Measurements from ENCODE around the gene PLTP. TPM values are rescaled to one million over a fixed set of nuclear protein-coding genes. Genes with fewer than 3 reads are reported as not detected.
"Not testable (repeated sequence)": the region's sequence is repeated elsewhere in the genome, so short reads cannot be mapped to it uniquely, and the experiment has no call there.

The PLTP gene
- total RNA-seq, 1 donor from 2014 or later = 58.1 TPM

DNA sequence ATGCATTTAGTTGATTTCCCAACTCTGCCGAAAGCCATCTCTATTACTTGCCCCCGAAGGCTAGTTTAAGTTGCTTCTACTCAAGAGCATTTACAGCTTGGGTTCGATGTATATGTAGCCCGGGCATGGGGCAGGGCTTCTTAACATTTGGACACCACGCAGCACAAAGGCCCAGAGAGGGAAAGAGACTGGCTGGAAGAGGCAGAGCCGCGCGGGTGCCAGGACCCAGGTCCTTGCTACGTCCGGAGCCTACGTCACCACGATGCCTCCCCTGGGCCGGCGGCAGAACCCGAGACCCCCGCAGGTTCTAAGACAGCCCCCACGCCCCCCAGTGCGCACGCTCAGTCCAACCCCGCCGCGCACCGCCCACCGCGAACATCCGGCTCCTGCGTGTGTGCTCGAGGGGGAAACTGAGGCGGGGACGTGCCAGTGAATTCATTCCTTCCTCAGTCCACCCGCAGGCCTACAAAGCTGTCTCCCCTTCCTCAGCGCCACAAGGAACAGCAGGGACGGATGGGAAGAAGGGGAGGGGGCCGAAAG, 22.2 kb upstream of the PLTP start:
- peak overlapping the region; percentile 99 for H3K27ac Mint-ChIP-seq
- peaks cover 12% of the 10 kb centered on the region for H3K36me3 Mint-ChIP-seq
- H3K27me3 Mint-ChIP-seq (ENCODE audit: low read depth) = no peaks in the 10 kb centered on the region
- peak overlapping the region; percentile 97 for H3K4me3 Mint-ChIP-seq
- H3K9me3 Mint-ChIP-seq = no peaks in the 10 kb centered on the region
- peaks cover 17% of the 10 kb centered on the region for H3K4me1 Mint-ChIP-seq
- TF ChIP-seq, protein P1, sequence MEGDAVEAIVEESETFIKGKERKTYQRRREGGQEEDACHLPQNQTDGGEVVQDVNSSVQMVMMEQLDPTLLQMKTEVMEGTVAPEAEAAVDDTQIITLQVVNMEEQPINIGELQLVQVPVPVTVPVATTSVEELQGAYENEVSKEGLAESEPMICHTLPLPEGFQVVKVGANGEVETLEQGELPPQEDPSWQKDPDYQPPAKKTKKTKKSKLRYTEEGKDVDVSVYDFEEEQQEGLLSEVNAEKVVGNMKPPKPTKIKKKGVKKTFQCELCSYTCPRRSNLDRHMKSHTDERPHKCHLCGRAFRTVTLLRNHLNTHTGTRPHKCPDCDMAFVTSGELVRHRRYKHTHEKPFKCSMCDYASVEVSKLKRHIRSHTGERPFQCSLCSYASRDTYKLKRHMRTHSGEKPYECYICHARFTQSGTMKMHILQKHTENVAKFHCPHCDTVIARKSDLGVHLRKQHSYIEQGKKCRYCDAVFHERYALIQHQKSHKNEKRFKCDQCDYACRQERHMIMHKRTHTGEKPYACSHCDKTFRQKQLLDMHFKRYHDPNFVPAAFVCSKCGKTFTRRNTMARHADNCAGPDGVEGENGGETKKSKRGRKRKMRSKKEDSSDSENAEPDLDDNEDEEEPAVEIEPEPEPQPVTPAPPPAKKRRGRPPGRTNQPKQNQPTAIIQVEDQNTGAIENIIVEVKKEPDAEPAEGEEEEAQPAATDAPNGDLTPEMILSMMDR (IDR thresholded peaks at IDR 0.05; ENCODE audit: unreplicated experiment) = no peak
- DNase-seq (ENCODE audit: low spot score in 2 of 2, unreplicated experiment in 2 of 2) = no peak

DNA sequence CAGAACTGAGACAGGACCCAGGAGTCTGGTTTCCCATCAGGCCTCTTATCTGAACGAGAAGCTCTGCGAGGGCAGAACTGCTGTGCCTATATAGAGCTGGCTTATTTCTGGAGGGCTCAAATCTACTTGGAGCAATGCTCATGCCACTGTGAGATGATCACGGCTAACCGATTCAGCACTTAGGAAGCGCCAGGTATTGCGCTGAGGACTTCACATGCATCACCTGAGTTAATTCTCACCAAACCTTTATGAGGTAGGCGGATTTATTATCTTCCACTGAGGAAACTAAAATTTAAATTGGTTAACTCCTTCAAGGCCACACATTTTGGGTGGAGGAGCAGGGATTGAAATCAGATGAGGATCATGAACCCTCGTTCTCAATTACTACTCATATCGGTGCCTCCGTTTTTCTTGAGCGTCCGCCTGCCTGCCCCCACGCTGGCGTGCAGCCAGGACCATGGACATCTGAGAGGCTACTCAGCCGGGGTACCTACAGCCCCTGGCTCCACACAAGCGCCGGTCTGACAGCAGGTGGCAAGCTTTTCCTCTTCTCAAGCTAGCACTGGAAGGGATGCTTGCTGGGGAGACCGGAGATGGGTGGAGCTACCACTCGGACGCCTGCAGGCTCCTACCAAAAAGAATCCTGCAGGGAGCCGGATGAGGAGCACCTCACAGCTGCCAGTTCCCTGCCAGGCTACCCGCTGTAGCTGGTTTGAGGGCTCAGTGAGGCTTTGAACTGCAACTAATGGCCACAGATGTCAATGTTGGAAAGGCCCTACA, 21.5 kb upstream of the PLTP start:
- TF ChIP-seq, protein P1 (IDR thresholded peaks at IDR 0.05; ENCODE audit: unreplicated experiment) = no peak
- H3K27ac Mint-ChIP-seq = peak overlapping the region; percentile 99
- no peaks in the 10 kb centered on the region for H3K9me3 Mint-ChIP-seq
- peak overlapping the region; percentile 97 for H3K4me3 Mint-ChIP-seq
- H3K36me3 Mint-ChIP-seq = peaks cover 11% of the 10 kb centered on the region
- DNase-seq (ENCODE audit: low spot score in 2 of 2, unreplicated experiment in 2 of 2) = peak in 1 of 2 experiments; percentile 61
- H3K4me1 Mint-ChIP-seq = peaks cover 17% of the 10 kb centered on the region
- H3K27me3 Mint-ChIP-seq (ENCODE audit: low read depth) = no peaks in the 10 kb centered on the region

DNA sequence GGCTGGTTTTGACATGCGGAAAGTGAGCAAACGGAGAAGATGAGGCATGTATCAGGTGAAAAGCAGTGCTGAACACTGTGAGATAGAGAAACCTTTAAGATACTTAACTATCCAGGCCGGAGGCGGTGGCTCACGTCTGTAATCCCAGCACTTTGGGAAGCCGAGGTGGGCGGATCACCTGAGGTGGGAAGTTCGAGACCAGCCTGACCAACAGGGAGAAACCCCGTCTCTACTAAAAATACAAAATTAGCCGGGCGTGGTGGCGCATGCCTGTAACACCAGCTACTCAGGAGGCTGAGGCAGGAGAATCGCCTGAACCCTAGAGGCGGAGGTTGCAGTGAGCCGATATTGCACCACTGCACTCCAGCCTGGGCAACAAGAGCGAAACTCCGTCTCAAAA, 19.7 kb upstream of the PLTP start:
- H3K9me3 Mint-ChIP-seq; H3K4me3 Mint-ChIP-seq; H3K36me3 Mint-ChIP-seq; H3K27ac Mint-ChIP-seq; DNase-seq (ENCODE audit: low spot score in 2 of 2, unreplicated experiment in 2 of 2); H3K27me3 Mint-ChIP-seq (ENCODE audit: low read depth): not testable (repeated sequence)
- peaks cover 14% of the 10 kb centered on the region for H3K4me1 Mint-ChIP-seq

DNA sequence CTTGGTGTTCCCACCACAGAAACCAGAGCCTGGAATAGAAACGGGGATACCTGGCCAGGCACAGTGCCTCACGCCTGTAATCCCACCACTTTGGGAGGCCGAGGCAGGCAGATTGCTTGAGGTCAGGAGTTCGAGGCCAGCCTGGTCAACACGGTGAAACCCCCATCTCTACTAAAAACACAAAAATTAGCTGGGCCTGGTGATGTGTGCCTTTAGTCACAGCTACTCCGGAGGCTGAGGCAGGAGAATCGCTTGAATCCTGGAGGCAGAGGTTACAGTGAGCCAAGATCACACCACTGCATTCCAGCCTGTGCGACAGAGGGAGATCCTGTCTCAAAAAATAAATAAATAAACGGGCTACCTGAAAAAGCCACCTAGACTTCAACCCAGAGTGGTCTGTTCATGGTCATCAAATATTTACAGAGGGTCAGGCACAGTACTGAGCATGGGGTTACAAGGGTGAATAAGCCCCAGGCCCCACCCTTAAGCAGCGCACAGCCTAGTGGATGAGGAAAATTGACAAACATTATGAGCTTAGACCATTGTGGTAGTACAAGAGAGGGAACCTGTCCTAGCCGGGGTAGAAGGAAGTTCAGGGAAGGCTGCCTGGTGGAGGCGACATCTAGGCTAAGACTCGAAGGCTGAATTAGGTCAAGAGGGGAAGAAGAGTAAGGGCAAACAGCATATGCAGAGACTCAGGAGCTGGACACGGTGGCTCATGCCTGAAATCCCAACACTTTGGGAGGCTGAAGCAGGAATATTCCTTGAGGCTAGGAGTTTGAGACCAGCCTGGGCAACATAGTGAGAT, 15.3 kb upstream of the PLTP start:
- no peak for DNase-seq (ENCODE audit: low spot score in 2 of 2, unreplicated experiment in 2 of 2)
- Mint-ChIP-seq H3K4me1 (peaks cover 5% of the 10 kb centered on the region), H3K27ac (no peak overlapping the region), H3K4me3 (no peak overlapping the region), H3K9me3 (no peaks in the 10 kb centered on the region), H3K27me3 (ENCODE audit: low read depth) (no peaks in the 10 kb centered on the region), H3K36me3 (no peaks in the 10 kb centered on the region)
- TF ChIP-seq, protein P1 (IDR thresholded peaks at IDR 0.05; ENCODE audit: unreplicated experiment) = no peak

GRCh38 chr20:45926731-45927070, 14.7 kb upstream of the PLTP start:
- Mint-ChIP-seq H3K4me3 (no peak overlapping the region), H3K4me1 (peaks cover 7% of the 10 kb centered on the region), H3K27me3 (ENCODE audit: low read depth) (peaks cover 1% of the 10 kb centered on the region), H3K27ac (no peak overlapping the region), H3K36me3 (no peaks in the 10 kb centered on the region), H3K9me3 (no peaks in the 10 kb centered on the region)
- no peak for DNase-seq (ENCODE audit: low spot score in 2 of 2, unreplicated experiment in 2 of 2)
- TF ChIP-seq, protein P1 (IDR thresholded peaks at IDR 0.05; ENCODE audit: unreplicated experiment) = no peak

Data from mesothelial cell of epicardium (in vitro differentiated cells).